ENCODE measurements around the gene VSIG10L2. TPM values are rescaled to one million over a fixed set of nuclear protein-coding genes. Genes with fewer than 3 reads are reported as not detected.

The VSIG10L2 gene
- total RNA-seq, 4 donors from 2014 or later: under 0.01 to 0.27 (median 0.09) TPM; not detected in 1

GRCh38 chr11:125933030-125933813 lies 12.6 kb upstream of the VSIG10L2 start:
- no peak for DNase-seq
- 72 to 73% methylated on average over 9 to 12 of the region's 12 CpGs for WGBS, 2 donors
- TF ChIP-seq, protein P1, sequence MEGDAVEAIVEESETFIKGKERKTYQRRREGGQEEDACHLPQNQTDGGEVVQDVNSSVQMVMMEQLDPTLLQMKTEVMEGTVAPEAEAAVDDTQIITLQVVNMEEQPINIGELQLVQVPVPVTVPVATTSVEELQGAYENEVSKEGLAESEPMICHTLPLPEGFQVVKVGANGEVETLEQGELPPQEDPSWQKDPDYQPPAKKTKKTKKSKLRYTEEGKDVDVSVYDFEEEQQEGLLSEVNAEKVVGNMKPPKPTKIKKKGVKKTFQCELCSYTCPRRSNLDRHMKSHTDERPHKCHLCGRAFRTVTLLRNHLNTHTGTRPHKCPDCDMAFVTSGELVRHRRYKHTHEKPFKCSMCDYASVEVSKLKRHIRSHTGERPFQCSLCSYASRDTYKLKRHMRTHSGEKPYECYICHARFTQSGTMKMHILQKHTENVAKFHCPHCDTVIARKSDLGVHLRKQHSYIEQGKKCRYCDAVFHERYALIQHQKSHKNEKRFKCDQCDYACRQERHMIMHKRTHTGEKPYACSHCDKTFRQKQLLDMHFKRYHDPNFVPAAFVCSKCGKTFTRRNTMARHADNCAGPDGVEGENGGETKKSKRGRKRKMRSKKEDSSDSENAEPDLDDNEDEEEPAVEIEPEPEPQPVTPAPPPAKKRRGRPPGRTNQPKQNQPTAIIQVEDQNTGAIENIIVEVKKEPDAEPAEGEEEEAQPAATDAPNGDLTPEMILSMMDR (IDR thresholded peaks at IDR 0.05): no peak
- TF ChIP-seq POLR2A (IDR thresholded peaks at IDR 0.05): no peak
- Histone ChIP-seq H3K4me3 (no peak overlapping the region), H3K36me3 (no peaks in the 10 kb centered on the region), H3K27me3 (peaks cover 0 to 8% (median 0%) of the 10 kb centered on the region in 4 donors), H3K27ac (no peak overlapping the region), H3K4me1 (peaks cover 0 to 7% (median 5%) of the 10 kb centered on the region in 3 donors), H3K9me3 (no peaks in the 10 kb centered on the region)
- intact Hi-C loops (cut with DNase I): no loop called here

DNA sequence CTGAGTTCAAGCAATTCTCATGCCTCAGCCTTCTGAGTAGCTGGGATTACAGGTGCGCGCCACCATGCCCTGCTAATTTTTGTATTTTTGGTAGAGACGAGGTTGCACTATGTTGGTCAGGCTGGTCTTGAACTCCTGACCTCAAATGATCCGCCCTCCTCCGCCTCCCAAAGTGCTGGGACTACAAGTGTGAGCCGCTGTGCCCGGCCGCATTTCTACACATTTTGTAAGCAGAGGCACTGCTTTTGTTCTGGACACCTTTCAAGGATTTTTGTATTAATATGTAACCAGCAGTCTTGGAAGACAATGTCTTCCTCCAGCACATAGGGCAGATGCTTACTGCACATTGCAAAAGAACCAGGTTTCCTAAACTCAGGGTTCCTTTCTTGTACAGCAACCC lies 11.4 kb upstream of the VSIG10L2 start:
- Histone ChIP-seq H3K9me3 (no peaks in the 10 kb centered on the region), H3K27ac (no peak overlapping the region), H3K4me1 (peaks cover 0 to 15% (median 5%) of the 10 kb centered on the region in 3 donors), H3K4me3 (no peak overlapping the region), H3K36me3 (no peaks in the 10 kb centered on the region), H3K27me3 (peaks cover 0 to 5% (median 0%) of the 10 kb centered on the region in 4 donors)
- TF ChIP-seq, protein P1 (IDR thresholded peaks at IDR 0.05): no peak
- TF ChIP-seq POLR2A (IDR thresholded peaks at IDR 0.05): no peak
- 92 to 96% methylated on average over 8 of the region's 8 CpGs for WGBS, 2 donors
- no peak for DNase-seq
- intact Hi-C loops (cut with DNase I): no loop called here

DNA sequence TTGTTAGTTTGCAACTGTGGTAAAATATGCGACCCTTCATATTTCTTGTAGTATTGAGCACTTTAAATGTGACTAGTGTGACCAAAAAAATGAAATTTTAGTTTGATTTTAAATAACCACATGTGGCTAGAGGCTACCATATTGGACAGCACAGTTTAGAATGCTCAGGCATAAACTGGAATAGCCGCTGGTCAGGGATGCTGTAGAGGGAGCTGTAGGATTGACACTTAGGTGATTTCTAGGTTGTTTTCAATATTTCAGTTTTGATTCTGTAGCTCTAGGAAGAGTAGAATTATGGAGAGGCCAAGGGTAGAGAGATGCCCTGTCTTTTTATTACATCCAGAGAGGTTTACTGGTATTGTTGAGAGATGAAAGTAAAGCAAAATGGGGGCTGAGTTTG lies 10.8 kb upstream of the VSIG10L2 start:
- intact Hi-C loops (cut with DNase I): no loop called here
- 96 to 97% methylated on average over 2 of the region's 2 CpGs for whole genome bisulfite sequencing, 2 donors
- no peak for DNase-seq

GRCh38 chr11:125935618-125936199 lies 10.1 kb upstream of the VSIG10L2 start:
- WGBS, 2 donors: 37 to 55% methylated on average over 11 to 12 of the region's 12 CpGs
- DNase-seq: no peak
- Histone ChIP-seq H3K27ac (no peak overlapping the region), H3K4me3 (no peak overlapping the region), H3K9me3 (no peaks in the 10 kb centered on the region), H3K27me3 (no peaks in the 10 kb centered on the region), H3K4me1 (peaks cover 0 to 15% (median 5%) of the 10 kb centered on the region in 3 donors), H3K36me3 (no peaks in the 10 kb centered on the region)
- intact Hi-C loops (cut with DNase I): no loop called here
- TF ChIP-seq, protein P1 (IDR thresholded peaks at IDR 0.05): no peak
- no peak for TF ChIP-seq POLR2A (IDR thresholded peaks at IDR 0.05)

More for the DNA sequence above, 10.8 kb upstream of the VSIG10L2 start:
- peaks cover 0 to 15% (median 5%) of the 10 kb centered on the region in 3 donors for H3K4me1 ChIP-seq
- H3K4me3 ChIP-seq: no peak overlapping the region
- TF ChIP-seq, protein P1 (IDR thresholded peaks at IDR 0.05): no peak
- TF ChIP-seq POLR2A (IDR thresholded peaks at IDR 0.05): no peak
- H3K9me3 ChIP-seq: no peaks in the 10 kb centered on the region
- no peak overlapping the region for H3K27ac ChIP-seq
- no peaks in the 10 kb centered on the region for H3K36me3 ChIP-seq
- no peaks in the 10 kb centered on the region for H3K27me3 ChIP-seq

- TF ChIP-seq, protein P1 (IDR thresholded peaks at IDR 0.05): no peak
- no peak for TF ChIP-seq POLR2A (IDR thresholded peaks at IDR 0.05)
These were observed 7.4 kb upstream of the VSIG10L2 start for GRCh38 chr11:125938418-125938817.

More at GRCh38 chr11:125938418-125938817, 7.4 kb upstream of the VSIG10L2 start:
- H3K4me3 ChIP-seq: no peak overlapping the region
- intact Hi-C loops (cut with DNase I): no loop called here
- H3K27ac ChIP-seq: no peak overlapping the region
- no peaks in the 10 kb centered on the region for H3K27me3 ChIP-seq
- no peaks in the 10 kb centered on the region for H3K36me3 ChIP-seq
- DNase-seq: no peak
- no peaks in the 10 kb centered on the region for H3K9me3 ChIP-seq
- H3K4me1 ChIP-seq: peaks cover 0 to 21% (median 5%) of the 10 kb centered on the region in 3 donors
- WGBS, 2 donors: 85 to 94% methylated on average over 3 to 5 of the region's 5 CpGs

Data from esophagus squamous epithelium (tissue), 5 donors.